Activated naive CD4-positive, alpha-beta T cell treated with anti-CD3 and anti-CD28 coated beads, Interleukin-2, amount 50 U/mL, for 24 hours (primary cell): Measurements from ENCODE around the gene USP6.
"Not testable (repeated sequence)": the region's sequence is repeated elsewhere in the genome, so short reads cannot be mapped to it uniquely, and the experiment has no call there.

Experiments
- H3K27ac Mint-ChIP-seq: one replicate; pipeline ENCODE4 v1.8.0; 2021; ENCODE audit warnings: mild to moderate bottlenecking, mixed read lengths
- H3K27me3 Mint-ChIP-seq: one replicate; pipeline ENCODE4 v1.8.0; 2021; ENCODE audit warnings: mixed read lengths
- H3K36me3 Mint-ChIP-seq: one replicate; pipeline ENCODE4 v1.8.0; 2021; ENCODE audit warnings: mixed read lengths
- H3K4me1 Mint-ChIP-seq: one replicate; pipeline ENCODE4 v1.8.0; 2021; ENCODE audit warnings: mixed read lengths
- H3K4me3 Mint-ChIP-seq: one replicate; pipeline ENCODE4 v1.8.0; 2021; ENCODE audit warnings: mild to moderate bottlenecking, mixed read lengths
- H3K9me3 Mint-ChIP-seq: one replicate; pipeline ENCODE4 v1.8.0; 2021; ENCODE audit warnings: mixed read lengths

Gene USP6

GRCh38 chr17:5115673-5116651, at the start of gene USP6:
Gene USP6 (plus strand): TSS chr17:5116032. CDS start chr17:5130368, 14,336 bp downstream.
- H3K4me1 Mint-ChIP-seq = peaks cover 12% of the 10 kb centered on the region
- no peak within 1 kb of the TSS for H3K4me3 Mint-ChIP-seq
- H3K9me3 Mint-ChIP-seq = no peaks in the 10 kb centered on the region
- peaks cover 22% of the 10 kb centered on the region for H3K27me3 Mint-ChIP-seq
- no peak within 1 kb of the TSS for H3K27ac Mint-ChIP-seq
- H3K36me3 Mint-ChIP-seq = peaks cover 7% of the 10 kb centered on the region

GRCh38 chr17:5068236-5068635, 47.6 kb upstream of the USP6 start:
- H3K4me3 Mint-ChIP-seq = no peak overlapping the region
- peaks cover 1% of the 10 kb centered on the region for H3K4me1 Mint-ChIP-seq
- no peaks in the 10 kb centered on the region for H3K9me3 Mint-ChIP-seq
- no peaks in the 10 kb centered on the region for H3K27me3 Mint-ChIP-seq
- H3K36me3 Mint-ChIP-seq = no peaks in the 10 kb centered on the region
- H3K27ac Mint-ChIP-seq = peak overlapping the region; percentile 55

- Mint-ChIP-seq H3K9me3 (no peaks in the 10 kb centered on the region), H3K27ac (no peak overlapping the region), H3K36me3 (no peaks in the 10 kb centered on the region), H3K4me3 (no peak overlapping the region), H3K27me3 (no peaks in the 10 kb centered on the region), H3K4me1 (no peaks in the 10 kb centered on the region)
Observed at GRCh38 chr17:5069724-5070123, 46.1 kb upstream of the USP6 start.

GRCh38 chr17:5075472-5075871, 40.4 kb upstream of the USP6 start:
- H3K36me3 Mint-ChIP-seq, H3K4me3 Mint-ChIP-seq, H3K27ac Mint-ChIP-seq, H3K9me3 Mint-ChIP-seq, H3K27me3 Mint-ChIP-seq: not testable (repeated sequence)
- H3K4me1 Mint-ChIP-seq = peaks cover 20% of the 10 kb centered on the region

- H3K27me3 Mint-ChIP-seq, H3K36me3 Mint-ChIP-seq, H3K9me3 Mint-ChIP-seq: not testable (repeated sequence)
- Mint-ChIP-seq H3K27ac (peak overlapping the region; percentile 94), H3K4me1 (peaks cover 25% of the 10 kb centered on the region), H3K4me3 (peak overlapping the region; percentile 83)
Observed at GRCh38 chr17:5077275-5077674, 38.6 kb upstream of the USP6 start.

GRCh38 chr17:5077781-5078105, 38.1 kb upstream of the USP6 start:
- Mint-ChIP-seq H3K4me3 (peak overlapping the region; percentile 83), H3K27me3 (no peaks in the 10 kb centered on the region), H3K9me3 (no peaks in the 10 kb centered on the region), H3K36me3 (peaks cover 1% of the 10 kb centered on the region), H3K4me1 (peaks cover 27% of the 10 kb centered on the region), H3K27ac (peak overlapping the region; percentile 94)

- no peaks in the 10 kb centered on the region for H3K9me3 Mint-ChIP-seq
Observed at GRCh38 chr17:5078106-5079028, 37.5 kb upstream of the USP6 start, which contains the start of gene ZFP3. Gene ZFP3 (plus strand): TSS chr17:5078467. CDS start chr17:5091505, 13,038 bp downstream.

GRCh38 chr17:5080591-5080990, 35.2 kb upstream of the USP6 start:
- Mint-ChIP-seq H3K27ac (no peak overlapping the region), H3K4me3 (no peak overlapping the region), H3K4me1 (peaks cover 34% of the 10 kb centered on the region), H3K27me3 (no peaks in the 10 kb centered on the region), H3K9me3 (peaks cover 5% of the 10 kb centered on the region), H3K36me3 (peaks cover 19% of the 10 kb centered on the region)

More at GRCh38 chr17:5078106-5079028, 37.5 kb upstream of the USP6 start, which contains the start of gene ZFP3:
- Mint-ChIP-seq H3K4me1 (peaks cover 30% of the 10 kb centered on the region), H3K36me3 (peaks cover 6% of the 10 kb centered on the region), H3K27me3 (no peaks in the 10 kb centered on the region), H3K4me3 (peak within 1 kb of the TSS; percentile 83), H3K27ac (peak within 1 kb of the TSS; percentile 94)

- H3K27me3 Mint-ChIP-seq = no peaks in the 10 kb centered on the region
- H3K36me3 Mint-ChIP-seq = peaks cover 63% of the 10 kb centered on the region
- no peak overlapping the region for H3K27ac Mint-ChIP-seq
- peaks cover 7% of the 10 kb centered on the region for H3K4me1 Mint-ChIP-seq
- peaks cover 34% of the 10 kb centered on the region for H3K9me3 Mint-ChIP-seq
- no peak overlapping the region for H3K4me3 Mint-ChIP-seq
Observed at GRCh38 chr17:5092218-5093010, 23.4 kb upstream of the USP6 start.

- Mint-ChIP-seq H3K27me3 (peaks cover 5% of the 10 kb centered on the region), H3K36me3 (peaks cover 32% of the 10 kb centered on the region), H3K4me1 (peaks cover 7% of the 10 kb centered on the region), H3K4me3 (peak overlapping the region; percentile 74), H3K9me3 (peaks cover 13% of the 10 kb centered on the region), H3K27ac (no peak overlapping the region)
Observed at GRCh38 chr17:5096731-5097100, 19.1 kb upstream of the USP6 start.

GRCh38 chr17:5097101-5097834, 18.6 kb upstream of the USP6 start:
- Mint-ChIP-seq H3K4me3 (peak overlapping the region; percentile 74), H3K27ac (no peak overlapping the region), H3K9me3 (peaks cover 13% of the 10 kb centered on the region), H3K27me3 (peaks cover 5% of the 10 kb centered on the region), H3K4me1 (peaks cover 7% of the 10 kb centered on the region), H3K36me3 (peaks cover 26% of the 10 kb centered on the region)

- peaks cover 5% of the 10 kb centered on the region for H3K27me3 Mint-ChIP-seq
- H3K36me3 Mint-ChIP-seq = peaks cover 16% of the 10 kb centered on the region
- no peak overlapping the region for H3K27ac Mint-ChIP-seq
- no peak overlapping the region for H3K4me3 Mint-ChIP-seq
- peaks cover 7% of the 10 kb centered on the region for H3K4me1 Mint-ChIP-seq
- H3K9me3 Mint-ChIP-seq = peaks cover 9% of the 10 kb centered on the region
Observed at GRCh38 chr17:5099271-5099670, 16.6 kb upstream of the USP6 start.

- Mint-ChIP-seq H3K4me1 (peaks cover 7% of the 10 kb centered on the region), H3K27me3 (peaks cover 5% of the 10 kb centered on the region), H3K36me3 (peaks cover 11% of the 10 kb centered on the region), H3K27ac (no peak overlapping the region), H3K4me3 (no peak overlapping the region), H3K9me3 (peaks cover under 1% of the 10 kb centered on the region)
Observed at GRCh38 chr17:5100832-5101231, 15.0 kb upstream of the USP6 start.

- Mint-ChIP-seq H3K27me3 (peaks cover 6% of the 10 kb centered on the region), H3K9me3 (no peaks in the 10 kb centered on the region), H3K4me3 (peak overlapping the region; percentile 95), H3K36me3 (peaks cover 31% of the 10 kb centered on the region), H3K4me1 (peaks cover 40% of the 10 kb centered on the region), H3K27ac (peak overlapping the region; percentile 84)
Observed at GRCh38 chr17:5110816-5111215, 5.0 kb upstream of the USP6 start.
